Liver (tissue), 9 donors: Measurements from ENCODE around the gene PIM1. TPM values are rescaled to one million over a fixed set of nuclear protein-coding genes. Genes with fewer than 3 reads are reported as not detected.

Experiments
- DNase-seq: peaks from one replicate; pipeline ENCODE4 v3.0.0-alpha.2; 2017; ENCODE audit warnings: low spot score
- H3K27ac ChIP-seq, 2 donors: one replicate each; pipeline ENCODE4 v1.7.0; 2013; ENCODE audit warnings: inconsistent platforms in 2 of 2, low read length in 2 of 2, control low read depth in 1 of 2, low read depth in 1 of 2, mild to moderate bottlenecking in 1 of 2
- H3K27me3 ChIP-seq, 4 donors: one replicate each; pipeline versions ENCODE4 v1.6.1 to v1.7.0; 2013; ENCODE audit warnings: low read length in 3 of 4, inconsistent platforms in 1 of 4, mild to moderate bottlenecking in 1 of 4, moderate library complexity in 1 of 4; ENCODE audit not compliant: control insufficient read depth in 4 of 4, insufficient read depth in 4 of 4
- H3K36me3 ChIP-seq, 4 donors: one replicate each; pipeline versions ENCODE4 v1.6.1 to v1.7.0; 2013; ENCODE audit warnings: low read length in 3 of 4, mild to moderate bottlenecking in 3 of 4, low read depth in 1 of 4, moderate library complexity in 1 of 4; ENCODE audit not compliant: control insufficient read depth in 4 of 4, insufficient read depth in 3 of 4
- H3K4me1 ChIP-seq, 4 donors: one replicate each; pipeline versions ENCODE4 v1.6.1 to v1.7.0; 2013; ENCODE audit warnings: low read length in 3 of 4, mild to moderate bottlenecking in 3 of 4, moderate library complexity in 1 of 4; ENCODE audit not compliant: control insufficient read depth in 4 of 4, insufficient read depth in 4 of 4
- H3K4me3 ChIP-seq, 3 donors: one replicate each; pipeline versions ENCODE4 v1.6.1 to v1.7.0; 2013; ENCODE audit warnings: low read length in 3 of 3, control low read depth in 1 of 3, low read depth in 1 of 3, mild to moderate bottlenecking in 1 of 3
- H3K9ac ChIP-seq, 2 donors: one replicate each; pipeline ENCODE4 v1.7.0; 2013; ENCODE audit warnings: low read length in 2 of 2, mild to moderate bottlenecking in 2 of 2, moderate library complexity in 2 of 2, control low read depth in 1 of 2, low read depth in 1 of 2
- H3K9me3 ChIP-seq, 4 donors: one replicate each; pipeline versions ENCODE4 v1.6.1 to v1.7.0; 2013; ENCODE audit warnings: low read length in 3 of 4; ENCODE audit not compliant: control insufficient read depth in 4 of 4
- ATF3 ChIP-seq: IDR thresholded peaks from 2 replicates; pipeline ENCODE4 v1.6.1; 2016; ENCODE audit warnings: antibody characterized with exemption
- CTCF ChIP-seq: fragments of 150-350 bp; IDR thresholded peaks from 2 replicates; pipeline ENCODE4 v1.5.1; 2017; ENCODE audit warnings: improper control_type of control experiment, low read depth, low read length; ENCODE audit not compliant: missing input control
- EGR1 ChIP-seq, 2 donors: IDR thresholded peaks; 2 replicates each; pipeline ENCODE4 v1.6.1; 2016 to 2018; ENCODE audit warnings: antibody characterized with exemption in 2 of 2, low read depth in 2 of 2
- FOXA1 ChIP-seq: IDR thresholded peaks from 2 replicates; pipeline ENCODE4 v1.6.1; 2016; ENCODE audit warnings: antibody characterized with exemption
- FOXA2 ChIP-seq: IDR thresholded peaks from 2 replicates; pipeline ENCODE4 v1.6.1; 2016; ENCODE audit warnings: antibody characterized with exemption
- HNF4A ChIP-seq, 2 donors: conservative IDR thresholded peaks; 2 replicates each; pipeline ENCODE4 v1.6.1; 2016; ENCODE audit warnings: antibody characterized with exemption in 2 of 2, mild to moderate bottlenecking in 2 of 2
- HNF4G ChIP-seq: IDR thresholded peaks from 2 replicates; pipeline ENCODE4 v1.6.1; 2016; ENCODE audit warnings: antibody characterized with exemption
- JUND ChIP-seq, 2 donors: IDR thresholded peaks; 2 replicates each; pipeline ENCODE4 v1.6.1; 2016; ENCODE audit warnings: antibody characterized with exemption in 2 of 2
- MAX ChIP-seq: IDR thresholded peaks from 2 replicates; pipeline ENCODE4 v1.6.1; 2016; ENCODE audit warnings: antibody characterized with exemption
- NR2F2 ChIP-seq: IDR thresholded peaks from 2 replicates; pipeline ENCODE4 v1.6.1; 2016; ENCODE audit warnings: antibody characterized with exemption
- RAD21 ChIP-seq, 2 donors: IDR thresholded peaks; 2 replicates each; pipeline ENCODE4 v1.6.1; 2016; ENCODE audit warnings: antibody characterized with exemption in 2 of 2, mild to moderate bottlenecking in 2 of 2
- REST ChIP-seq: IDR thresholded peaks from 2 replicates; pipeline ENCODE4 v1.6.1; 2016; ENCODE audit warnings: antibody characterized with exemption, mild to moderate bottlenecking
- RXRA ChIP-seq, 2 donors: IDR thresholded peaks; 2 replicates each; pipeline ENCODE4 v1.6.1; 2017 to 2018; ENCODE audit warnings: antibody characterized with exemption in 2 of 2, mild to moderate bottlenecking in 1 of 2
- SP1 ChIP-seq: IDR thresholded peaks from 2 replicates; pipeline ENCODE4 v1.6.1; 2018; ENCODE audit warnings: antibody characterized with exemption, mild to moderate bottlenecking
- TAF1 ChIP-seq: conservative IDR thresholded peaks from 2 replicates; pipeline ENCODE4 v1.6.1; 2016; ENCODE audit warnings: antibody characterized with exemption, mild to moderate bottlenecking
- YY1 ChIP-seq: IDR thresholded peaks from 2 replicates; pipeline ENCODE4 v1.6.1; 2016; ENCODE audit warnings: antibody characterized with exemption, mild to moderate bottlenecking
- ZBTB33 ChIP-seq: IDR thresholded peaks from 2 replicates; pipeline ENCODE4 v1.6.1; 2016; ENCODE audit warnings: antibody characterized with exemption
- WGBS: extraction: QIAGEN DNeasy Blood & Tissue Kit; methylation state at CpG from one replicate; pipeline ENCODE4 v1.1.7; 2013; 5-methylcytosine and 5-hydroxymethylcytosine counted together
- polyA plus RNA-seq, 2 donors: library from polyadenylated mRNA; stranded (reverse) in 1 of 2; unstranded in 1 of 2; fragments of 200-250 nt in 1 of 2; fragments of >200 nt in 1 of 2; fragmentation: Nextera tagmentation in 1 of 2; extraction: Ambion mirVana in 1 of 2; gene quantifications; one replicate each; pipeline versions ENCODE4 v1.2.1 to v1.2.3, GENCODE V29; 2013 to 2015
- total RNA-seq, 2 donors: library from RNA; depleted of rRNA; stranded (reverse); fragments of >200 nt; gene quantifications; one replicate each; pipeline ENCODE4 v1.2.3, GENCODE V29; 2014
- donor health status: healthy.
- donor health status: healthy.
- donor health status: healthy.
- donor health status: healthy.
- donor health status: healthy.

Gene PIM1
- total and polyA plus RNA-seq, 4 donors: 5.5 to 141 (median 10.6) TPM

GRCh38 chr6:37204014-37204751 is 34.2 kb downstream of the PIM1 start (continued):
- TF ChIP-seq REST (no peak), ATF3 (peak; percentile 62), FOXA1 (no peak), RAD21 (IDR thresholded peaks at IDR 0.05) (peak in 1 of 2 donors; percentile 31), EGR1 (IDR thresholded peaks at IDR 0.05; ENCODE audit: low read depth in 2 of 2) (no peak), JUND (IDR thresholded peaks at IDR 0.05) (peak; percentile 93 to 98), HNF4G (no peak)

- no peaks in the 10 kb centered on the region for H3K36me3 ChIP-seq
- WGBS: 84% methylated on average over 13 of the region's 13 CpGs
- TF ChIP-seq ZBTB33 (no peak), NR2F2 (no peak), MAX (no peak), FOXA1 (no peak), SP1 (no peak), CTCF (no peak), HNF4A (conservative IDR thresholded peaks at IDR 0.05) (no peak), EGR1 (IDR thresholded peaks at IDR 0.05; ENCODE audit: low read depth in 2 of 2) (no peak), TAF1 (no peak), REST (no peak), FOXA2 (no peak), HNF4G (no peak), ATF3 (no peak), RXRA (IDR thresholded peaks at IDR 0.05) (no peak), YY1 (no peak)
- DNase-seq: no peak
- H3K27ac ChIP-seq: no peak overlapping the region
- H3K4me1 ChIP-seq: peaks cover 0 to 4% (median 2%) of the 10 kb centered on the region in 4 donors
- H3K9ac ChIP-seq: no peak overlapping the region
- H3K9me3 ChIP-seq: no peaks in the 10 kb centered on the region
- H3K4me3 ChIP-seq: no peak overlapping the region
- H3K27me3 ChIP-seq: no peaks in the 10 kb centered on the region
These were observed 35.4 kb downstream of the PIM1 start for GRCh38 chr6:37205175-37205996.
